ENCODE results near the gene USP35. TPM values are rescaled to one million over a fixed set of nuclear protein-coding genes. Genes with fewer than 3 reads are reported as not detected.

The USP35 gene
- total RNA-seq, 4 donors from 2014 or later, result 6.6 to 30.6 (median 13.3) TPM

DNA sequence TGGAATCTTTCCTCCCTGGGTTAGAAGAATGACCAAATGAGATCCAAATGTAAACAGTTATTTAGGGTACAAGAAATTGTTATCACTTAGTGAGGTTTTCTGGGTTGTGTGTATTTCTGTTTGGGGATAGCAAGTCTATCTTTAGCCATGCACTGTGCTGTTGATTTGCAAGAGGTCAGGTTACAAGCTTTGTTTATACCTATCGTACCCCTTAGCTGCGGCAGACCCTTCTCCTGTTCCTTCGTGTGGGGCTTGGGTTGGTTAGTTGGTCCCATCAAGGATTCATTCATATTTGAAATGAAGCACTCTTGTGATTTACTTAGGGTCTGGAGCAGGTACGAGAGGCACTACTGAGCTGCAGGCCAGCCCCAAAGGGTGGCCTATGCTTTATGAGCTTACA lies 72.6 kb downstream of the USP35 start:
- no peaks in the 10 kb centered on the region for H3K27me3 ChIP-seq
- DNase-seq, result no peak
- no peak for TF ChIP-seq CTCF (IDR thresholded peaks at IDR 0.05)
- no peak for TF ChIP-seq POLR2A (IDR thresholded peaks at IDR 0.05)
- no peaks in the 10 kb centered on the region for H3K9me3 ChIP-seq
- peaks cover 0 to 4% (median 0%) of the 10 kb centered on the region in 4 donors for H3K4me1 ChIP-seq
- H3K36me3 ChIP-seq, result no peaks in the 10 kb centered on the region
- no peak overlapping the region for H3K27ac ChIP-seq
- no peak overlapping the region for H3K4me3 ChIP-seq

GRCh38 chr11:78261828-78262227 lies 73.1 kb downstream of the USP35 start:
- H3K36me3 ChIP-seq, result no peaks in the 10 kb centered on the region
- H3K27ac ChIP-seq, result no peak overlapping the region
- H3K27me3 ChIP-seq, result no peaks in the 10 kb centered on the region
- no peak for TF ChIP-seq POLR2A (IDR thresholded peaks at IDR 0.05)
- no peak for TF ChIP-seq CTCF (IDR thresholded peaks at IDR 0.05)
- no peak overlapping the region for H3K4me3 ChIP-seq
- no peak for DNase-seq
- H3K4me1 ChIP-seq, result peaks cover 0 to 4% (median 0%) of the 10 kb centered on the region in 4 donors
- H3K9me3 ChIP-seq, result no peaks in the 10 kb centered on the region

DNA sequence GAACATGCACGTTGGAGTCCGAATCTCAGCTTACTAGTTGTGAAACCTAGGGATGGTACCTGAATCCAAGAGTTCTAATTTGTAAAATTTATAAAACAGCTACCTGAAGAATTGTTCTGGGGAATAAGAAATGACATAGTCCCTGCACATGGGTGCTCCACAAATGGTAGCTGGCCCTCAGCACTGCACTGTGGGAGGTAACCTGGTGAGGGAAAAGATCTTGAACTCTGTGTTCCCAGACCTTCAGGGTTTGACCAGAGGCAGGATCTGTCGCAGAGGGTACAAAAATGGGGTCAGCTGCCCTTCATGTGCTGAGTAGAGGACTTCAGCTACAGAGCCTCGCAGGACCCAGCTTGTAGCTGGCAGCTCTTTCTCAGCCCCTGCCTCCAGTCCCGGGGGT lies 73.5 kb downstream of the USP35 start:
- Histone ChIP-seq H3K36me3 (no peaks in the 10 kb centered on the region), H3K4me3 (no peak overlapping the region), H3K4me1 (peaks cover 0 to 4% (median 0%) of the 10 kb centered on the region in 4 donors), H3K9me3 (no peaks in the 10 kb centered on the region), H3K27me3 (no peaks in the 10 kb centered on the region), H3K27ac (no peak overlapping the region)
- TF ChIP-seq POLR2A (IDR thresholded peaks at IDR 0.05) (no peak), CTCF (IDR thresholded peaks at IDR 0.05) (no peak)
- no peak for DNase-seq

- DNase-seq, result no peak
- Histone ChIP-seq H3K9me3 (no peaks in the 10 kb centered on the region), H3K27ac (no peak overlapping the region), H3K27me3 (no peaks in the 10 kb centered on the region), H3K36me3 (no peaks in the 10 kb centered on the region), H3K4me1 (peaks cover 0 to 4% (median 0%) of the 10 kb centered on the region in 4 donors), H3K4me3 (no peak overlapping the region)
- TF ChIP-seq CTCF (IDR thresholded peaks at IDR 0.05), result no peak
- TF ChIP-seq POLR2A (IDR thresholded peaks at IDR 0.05), result no peak
Observed at GRCh38 chr11:78262691-78263090, 74.0 kb downstream of the USP35 start.

Other genes starting within 250 kb of the USP35 start
- gene INTS4, start 194.3 kb upstream of the USP35 start, total RNA-seq, result 10 to 100 TPM; 38.9 to 68.5 (median 57.5) TPM
- gene KCTD14, start 165.6 kb upstream of the USP35 start, total RNA-seq, result 1 to 10 TPM; 3.3 to 7.1 (median 5.9) TPM
- gene THRSP, start 125.1 kb upstream of the USP35 start, total RNA-seq, result 1 to 10 TPM in 1 of 4 donors, not detected in 3; 4.1 TPM
- 100 to 1,000 TPM in 3 of 4 donors, 10 to 100 TPM in 1; 47.0 to 159 (median 117) TPM for gene NDUFC2, start 109.1 kb upstream of the USP35 start, total RNA-seq
- gene ALG8, start 49.3 kb upstream of the USP35 start, total RNA-seq, result 10 to 100 TPM; 12.7 to 83.3 (median 21.4) TPM
- 10 to 100 TPM in 3 of 4 donors, 1 to 10 TPM in 1; 8.7 to 25.2 (median 16.9) TPM for gene KCTD21, start 293 bp upstream of the USP35 start, total RNA-seq
- gene GAB2, start 228.9 kb downstream of the USP35 start, total RNA-seq, result 10 to 100 TPM; 14.0 to 41.3 (median 34.7) TPM

Measured in Peyer's patch (tissue), 4 donors.